Trophoblast cell (in vitro differentiated cells and primary cell): ENCODE results near the gene ATXN2L.

Experiments
- DNase-seq, 2 donors: peaks; one replicate each; pipeline ENCODE4 v3.0.0-alpha.2; 2016
- H2AFZ ChIP-seq: 2 replicates; pipeline ENCODE4 v1.6.1; 2013; ENCODE audit warnings: low read length, moderate library complexity, mild to moderate bottlenecking; ENCODE audit not compliant: insufficient read depth, poor library complexity
- H2AK5ac ChIP-seq: 2 replicates; pipeline ENCODE4 v1.6.1; 2013; ENCODE audit warnings: mild to moderate bottlenecking, low read length
- H2BK120ac ChIP-seq: 2 replicates; pipeline ENCODE4 v1.6.1; 2013; ENCODE audit warnings: low read length, mild to moderate bottlenecking, moderate library complexity; ENCODE audit not compliant: insufficient read depth, poor library complexity
- H2BK12ac ChIP-seq: 2 replicates; pipeline ENCODE4 v1.6.1; 2013; ENCODE audit warnings: mild to moderate bottlenecking, low read length, moderate library complexity
- H2BK5ac ChIP-seq: 2 replicates; pipeline ENCODE4 v1.6.1; 2013; ENCODE audit warnings: low read length, low read depth, moderate library complexity, mild to moderate bottlenecking; ENCODE audit not compliant: poor library complexity
- H3K14ac ChIP-seq: 2 replicates; pipeline ENCODE4 v1.6.1; 2013; ENCODE audit warnings: mild to moderate bottlenecking, low read length
- H3K18ac ChIP-seq: 2 replicates; pipeline ENCODE4 v1.6.1; 2013; ENCODE audit warnings: mild to moderate bottlenecking, low read length
- H3K23ac ChIP-seq: 2 replicates; pipeline ENCODE4 v1.6.1; 2013; ENCODE audit warnings: low read length
- H3K27ac ChIP-seq: 2 replicates; pipeline ENCODE4 v1.5.1; 2013; ENCODE audit warnings: low read depth, mild to moderate bottlenecking, inconsistent platforms, low read length, moderate library complexity
- H3K27me3 ChIP-seq: 2 replicates; pipeline ENCODE4 v1.6.1; 2013; ENCODE audit warnings: inconsistent platforms, mild to moderate bottlenecking, low read length, moderate library complexity; ENCODE audit not compliant: insufficient read depth
- H3K36me3 ChIP-seq, 2 experiments: 1 replicate in 1 of 2; 2 replicates in 1 of 2; pipeline ENCODE4 v1.6.1; 2013; ENCODE audit warnings: low read length in 2 of 2, mild to moderate bottlenecking in 2 of 2, moderate library complexity in 1 of 2; ENCODE audit not compliant: insufficient read depth in 2 of 2, control insufficient read depth in 1 of 2
- H3K4ac ChIP-seq: 2 replicates; pipeline ENCODE4 v1.6.1; 2013; ENCODE audit warnings: low read depth, mild to moderate bottlenecking, low read length, moderate library complexity
- H3K4me1 ChIP-seq, 2 experiments: 1 replicate in 1 of 2; 2 replicates in 1 of 2; pipeline ENCODE4 v1.6.1; 2013; ENCODE audit warnings: low read length in 2 of 2, mild to moderate bottlenecking in 2 of 2, moderate library complexity in 1 of 2; ENCODE audit not compliant: insufficient read depth in 2 of 2, control insufficient read depth in 1 of 2
- H3K4me2 ChIP-seq: 2 replicates; pipeline ENCODE4 v1.6.1; 2013; ENCODE audit warnings: inconsistent platforms, mild to moderate bottlenecking, low read length, moderate library complexity
- H3K4me3 ChIP-seq: 2 replicates; pipeline ENCODE4 v1.5.1; 2013; ENCODE audit warnings: mild to moderate bottlenecking, low read depth, low read length, inconsistent platforms
- H3K79me1 ChIP-seq: one replicate; pipeline ENCODE4 v1.6.1; 2013; ENCODE audit warnings: low read length
- H3K79me2 ChIP-seq: 2 replicates; pipeline ENCODE4 v1.6.1; 2013; ENCODE audit warnings: low read length, mild to moderate bottlenecking; ENCODE audit not compliant: control insufficient read depth, insufficient read depth, poor library complexity
- H3K9ac ChIP-seq: 2 replicates; pipeline ENCODE4 v1.6.1; 2013; ENCODE audit warnings: mild to moderate bottlenecking, low read length
- H3K9me3 ChIP-seq: 2 replicates; pipeline ENCODE4 v1.6.1; 2013; ENCODE audit warnings: low read depth, mild to moderate bottlenecking, control low read depth, inconsistent platforms, low read length; ENCODE audit not compliant: insufficient read depth
- H4K12ac ChIP-seq: 2 replicates; pipeline ENCODE4 v1.6.1; 2013; ENCODE audit warnings: low read depth, mild to moderate bottlenecking, low read length, moderate library complexity
- H4K8ac ChIP-seq: 2 replicates; pipeline ENCODE4 v1.6.1; 2013; ENCODE audit warnings: low read depth, mild to moderate bottlenecking, low read length, moderate library complexity
- H4K91ac ChIP-seq: one replicate; pipeline ENCODE4 v1.6.1; 2013; ENCODE audit warnings: low read depth, mild to moderate bottlenecking, low read length, moderate library complexity
- WGBS: extraction: QIAGEN DNeasy Blood & Tissue Kit; methylation state at CpG from one replicate; pipeline ENCODE4 v1.1.7; 2013; ENCODE audit warnings: missing lambda C conversion rate; ENCODE audit not compliant: insufficient read length, insufficient coverage; ENCODE audit errors: extremely low coverage; 5-methylcytosine and 5-hydroxymethylcytosine counted together

ATXN2L gene

GRCh38 chr16:28823291-28823872 is 583 bp downstream of the ATXN2L start:
- peak overlapping the region; percentile 100 for H4K12ac ChIP-seq
- H2AFZ ChIP-seq, result peak overlapping the region; percentile 79
- no CpG with 5 or more reads among the region's 62 CpGs for WGBS
- no peaks in the 10 kb centered on the region for H3K9me3 ChIP-seq
- H2AK5ac ChIP-seq, result peak overlapping the region; percentile 97
- peak overlapping the region; percentile 96 for H3K27ac ChIP-seq
- H3K79me2 ChIP-seq, result peaks cover 17% of the 10 kb centered on the region
- no peak overlapping the region for H3K23ac ChIP-seq
- peaks cover 21 to 32% of the 10 kb centered on the region in 2 experiments for H3K36me3 ChIP-seq
- peaks cover 18% of the 10 kb centered on the region for H3K79me1 ChIP-seq
- peak overlapping the region; percentile 99 for H4K8ac ChIP-seq
- peak overlapping the region; percentile 100 for H3K9ac ChIP-seq
- H3K4ac ChIP-seq, result peak overlapping the region; percentile 100
- peak overlapping the region; percentile 13 for H2BK12ac ChIP-seq
- peak overlapping the region; percentile 99 for H4K91ac ChIP-seq
- H3K4me1 ChIP-seq, result peaks cover 2 to 4% of the 10 kb centered on the region in 2 experiments
- peak overlapping the region; percentile 99 for H3K14ac ChIP-seq
- peak overlapping the region; percentile 98 for H2BK5ac ChIP-seq
- peak overlapping the region; percentile 96 for H2BK120ac ChIP-seq
- H3K4me3 ChIP-seq, result peak overlapping the region; percentile 99
- H3K27me3 ChIP-seq, result no peaks in the 10 kb centered on the region
- H3K4me2 ChIP-seq, result peak overlapping the region; percentile 81
- H3K18ac ChIP-seq, result peak overlapping the region; percentile 99
- no peak for DNase-seq

DNA sequence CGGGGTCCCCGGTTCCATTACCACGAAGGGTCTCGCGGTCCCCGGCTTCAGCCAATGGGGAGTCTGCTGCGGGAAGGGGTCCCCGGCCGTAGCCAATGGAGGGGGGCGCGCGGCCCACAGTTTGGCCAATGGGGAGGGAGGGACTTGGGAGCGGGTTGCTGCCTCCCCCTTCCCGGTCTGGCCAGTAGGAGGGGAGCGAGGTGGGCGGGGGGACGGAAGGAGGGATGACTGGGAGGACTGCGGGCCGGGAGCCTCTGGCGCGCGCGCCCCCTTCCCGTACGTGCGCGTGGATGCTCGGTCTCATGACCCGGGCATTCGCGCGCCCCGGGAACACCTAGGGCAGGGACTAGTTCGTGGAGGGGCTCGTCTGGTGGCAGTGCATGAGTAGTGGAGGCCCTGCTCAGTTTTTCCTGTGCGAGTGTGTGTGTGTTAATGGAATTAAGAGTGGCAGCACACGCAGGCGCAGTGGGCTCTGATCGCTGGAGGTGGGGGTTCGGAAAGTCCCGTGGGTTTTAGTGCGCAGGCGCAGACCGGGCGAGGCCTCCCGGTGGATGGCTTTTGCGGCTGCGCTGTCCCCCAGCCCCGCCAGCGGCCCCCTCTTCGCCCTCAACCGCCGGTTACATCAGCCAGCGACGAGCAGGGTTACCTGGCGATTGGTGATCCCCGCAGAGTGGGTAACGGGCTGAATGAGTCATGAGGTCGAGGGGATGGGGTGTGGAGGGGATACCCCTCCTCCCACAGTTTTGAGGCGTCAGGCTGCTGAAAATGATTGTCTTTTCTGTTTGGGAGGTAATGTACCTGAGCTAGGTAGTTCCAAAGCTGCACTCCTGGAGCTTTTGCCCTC is 1.3 kb downstream of the ATXN2L start:
- Histone ChIP-seq H3K79me1 (peaks cover 18% of the 10 kb centered on the region), H3K9ac (peak overlapping the region; percentile 100), H4K8ac (peak overlapping the region; percentile 99), H2AFZ (peak overlapping the region; percentile 79), H3K4me1 (peaks cover 2 to 4% of the 10 kb centered on the region in 2 experiments), H3K14ac (peak overlapping the region; percentile 82), H3K27me3 (no peaks in the 10 kb centered on the region), H4K91ac (peak overlapping the region; percentile 99), H3K4me3 (peak overlapping the region; percentile 99), H3K27ac (peak overlapping the region; percentile 96), H2BK12ac (no peak overlapping the region), H3K79me2 (peaks cover 17% of the 10 kb centered on the region), H2BK5ac (peak overlapping the region; percentile 98), H3K4ac (peak overlapping the region; percentile 100), H3K23ac (no peak overlapping the region), H4K12ac (peak overlapping the region; percentile 100), H2BK120ac (peak overlapping the region; percentile 96), H3K4me2 (peak overlapping the region; percentile 89), H2AK5ac (no peak overlapping the region), H3K18ac (peak overlapping the region; percentile 99), H3K36me3 (peaks cover 27 to 38% of the 10 kb centered on the region in 2 experiments), H3K9me3 (no peaks in the 10 kb centered on the region)
- no CpG with 5 or more reads among the region's 60 CpGs for WGBS
- peak; percentile 89 to 92 for DNase-seq

DNA sequence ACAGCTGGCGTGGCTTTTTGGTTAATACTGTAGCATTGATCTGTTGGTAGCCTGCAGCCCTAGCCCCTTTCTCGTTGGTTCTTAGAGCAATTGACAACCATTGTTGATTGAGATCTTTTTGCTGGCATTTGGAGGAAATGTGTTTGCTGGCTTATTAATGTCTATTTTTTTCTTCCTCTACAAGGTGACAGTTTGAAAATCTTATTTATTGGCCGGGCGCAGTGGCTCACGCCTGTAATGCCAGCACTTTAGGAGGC is 1.8 kb downstream of the ATXN2L start:
- Histone ChIP-seq H3K9me3 (no peaks in the 10 kb centered on the region), H3K9ac (peak overlapping the region; percentile 92), H2AK5ac (no peak overlapping the region), H4K91ac (peak overlapping the region; percentile 53), H3K4ac (peak overlapping the region; percentile 69), H3K36me3 (peaks cover 30 to 43% of the 10 kb centered on the region in 2 experiments), H3K4me1 (peaks cover 2 to 4% of the 10 kb centered on the region in 2 experiments), H4K8ac (peak overlapping the region; percentile 72), H2BK12ac (no peak overlapping the region), H3K23ac (no peak overlapping the region), H3K14ac (peak overlapping the region; percentile 82), H3K79me2 (peaks cover 17% of the 10 kb centered on the region), H3K27me3 (no peaks in the 10 kb centered on the region), H3K27ac (peak overlapping the region; percentile 85), H2BK5ac (peak overlapping the region; percentile 71), H2BK120ac (no peak overlapping the region), H2AFZ (no peak overlapping the region), H3K4me2 (peak overlapping the region; percentile 89), H3K79me1 (peaks cover 18% of the 10 kb centered on the region), H3K18ac (peak overlapping the region; percentile 78), H3K4me3 (peak overlapping the region; percentile 99), H4K12ac (peak overlapping the region; percentile 21)
- no CpG with 5 or more reads among the region's 5 CpGs for WGBS
- no peak for DNase-seq

DNA sequence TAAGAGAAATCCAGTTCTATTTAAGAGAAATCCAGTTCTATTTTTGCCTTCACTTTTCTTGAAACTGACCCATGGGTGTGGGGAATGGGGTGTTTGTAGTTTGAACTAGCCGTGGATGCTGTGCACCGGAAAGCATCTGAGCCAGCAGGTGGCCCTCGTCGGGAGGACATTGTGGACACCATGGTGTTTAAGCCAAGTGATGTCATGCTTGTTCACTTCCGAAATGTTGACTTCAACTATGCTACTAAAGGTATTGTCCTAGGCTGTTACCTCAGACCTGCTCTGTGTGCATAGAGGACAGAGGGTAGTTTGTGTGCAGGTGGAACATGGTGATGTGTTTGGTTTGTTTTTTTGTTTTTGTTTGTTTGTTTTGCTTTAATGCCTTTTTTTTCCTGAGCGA is 3.3 kb downstream of the ATXN2L start:
- Histone ChIP-seq H3K27ac (no peak overlapping the region), H2BK12ac (no peak overlapping the region), H3K18ac (no peak overlapping the region), H2BK120ac (no peak overlapping the region), H3K79me2 (peaks cover 17% of the 10 kb centered on the region), H3K9ac (no peak overlapping the region), H4K8ac (no peak overlapping the region), H4K12ac (no peak overlapping the region), H4K91ac (no peak overlapping the region), H2BK5ac (no peak overlapping the region), H3K14ac (no peak overlapping the region), H3K9me3 (no peaks in the 10 kb centered on the region), H2AK5ac (no peak overlapping the region), H3K79me1 (peaks cover 18% of the 10 kb centered on the region), H3K27me3 (no peaks in the 10 kb centered on the region), H3K36me3 (peaks cover 42 to 53% of the 10 kb centered on the region in 2 experiments), H3K4me2 (no peak overlapping the region), H3K4me3 (no peak overlapping the region), H3K4me1 (peaks cover 2 to 4% of the 10 kb centered on the region in 2 experiments), H2AFZ (peak overlapping the region; percentile 19), H3K4ac (peak overlapping the region; percentile 51), H3K23ac (no peak overlapping the region)
- peak in 1 of 2 donors; percentile 31 for DNase-seq
- no CpG with 5 or more reads among the region's 6 CpGs for WGBS
